ENCODE data around the gene TLR9. TPM values are rescaled to one million over a fixed set of nuclear protein-coding genes. Genes with fewer than 3 reads are reported as not detected.
A peak's percentile ranks its signal among the peaks of the same experiment; 100 is the strongest.

TLR9 gene
- total RNA-seq, 1 donor from 2014 or later = not detected

GRCh38 chr3:52231502-52232278, 6.2 kb upstream of the TLR9 start:
- Histone ChIP-seq H3K4me3 (ENCODE audit: low read depth, low read length) (no peak overlapping the region), H3K27me3 (ENCODE audit: control insufficient read depth, insufficient read depth, low read length) (no peaks in the 10 kb centered on the region), H3K36me3 (ENCODE audit: control insufficient read depth, insufficient read depth, low read length) (peaks cover 24% of the 10 kb centered on the region)
- TF ChIP-seq CTCF (IDR thresholded peaks at IDR 0.05; ENCODE audit: insufficient read depth, low read length, severe bottlenecking) = peak; percentile 99
- FAIRE-seq = no peak
- peak; percentile 38 for DNase-seq (ENCODE audit: low read depth)

- H3K27me3 ChIP-seq (ENCODE audit: control insufficient read depth, insufficient read depth, low read length) = no peaks in the 10 kb centered on the region
- H3K36me3 ChIP-seq (ENCODE audit: control insufficient read depth, insufficient read depth, low read length) = peaks cover 23% of the 10 kb centered on the region
- H3K4me3 ChIP-seq (ENCODE audit: low read depth, low read length) = no peak overlapping the region
- no peak for TF ChIP-seq CTCF (IDR thresholded peaks at IDR 0.05; ENCODE audit: insufficient read depth, low read length, severe bottlenecking)
- FAIRE-seq (no peak), DNase-seq (ENCODE audit: low read depth) (no peak)
Observed at GRCh38 chr3:52230889-52231499, 5.5 kb upstream of the TLR9 start.

GRCh38 chr3:52230461-52230860, 5.0 kb upstream of the TLR9 start:
- Histone ChIP-seq H3K27me3 (ENCODE audit: control insufficient read depth, insufficient read depth, low read length) (no peaks in the 10 kb centered on the region), H3K36me3 (ENCODE audit: control insufficient read depth, insufficient read depth, low read length) (peaks cover 23% of the 10 kb centered on the region), H3K4me3 (ENCODE audit: low read depth, low read length) (no peak overlapping the region)
- no peak for TF ChIP-seq CTCF (IDR thresholded peaks at IDR 0.05; ENCODE audit: insufficient read depth, low read length, severe bottlenecking)
- DNase-seq (ENCODE audit: low read depth) = no peak
- no peak for FAIRE-seq

- FAIRE-seq (no peak), DNase-seq (ENCODE audit: low read depth) (no peak)
- no peak for TF ChIP-seq CTCF (IDR thresholded peaks at IDR 0.05; ENCODE audit: insufficient read depth, low read length, severe bottlenecking)
- Histone ChIP-seq H3K36me3 (ENCODE audit: control insufficient read depth, insufficient read depth, low read length) (peaks cover 19% of the 10 kb centered on the region), H3K4me3 (ENCODE audit: low read depth, low read length) (no peak overlapping the region), H3K27me3 (ENCODE audit: control insufficient read depth, insufficient read depth, low read length) (no peaks in the 10 kb centered on the region)
Observed at GRCh38 chr3:52229656-52230055, 4.2 kb upstream of the TLR9 start.

- H3K4me3 ChIP-seq (ENCODE audit: low read depth, low read length) = no peak overlapping the region
- FAIRE-seq = no peak
- peaks cover 14% of the 10 kb centered on the region for H3K36me3 ChIP-seq (ENCODE audit: control insufficient read depth, insufficient read depth, low read length)
Observed at GRCh38 chr3:52228751-52229291, 3.4 kb upstream of the TLR9 start.

More at GRCh38 chr3:52228751-52229291, 3.4 kb upstream of the TLR9 start:
- TF ChIP-seq CTCF (IDR thresholded peaks at IDR 0.05; ENCODE audit: insufficient read depth, low read length, severe bottlenecking) = no peak
- DNase-seq (ENCODE audit: low read depth) = no peak
- H3K27me3 ChIP-seq (ENCODE audit: control insufficient read depth, insufficient read depth, low read length) = no peaks in the 10 kb centered on the region

Data from bronchial epithelial cell (primary cell).